K562 (cell line): ENCODE data around the gene MEGF11. TPM values are rescaled to one million over a fixed set of nuclear protein-coding genes. Genes with fewer than 3 reads are reported as not detected.
A peak's percentile ranks its signal among the peaks of the same experiment; 100 is the strongest.

Experiments
- ARID1B ChIP-seq: fragments of 450-650 bp; IDR thresholded peaks from 2 replicates; pipeline ENCODE4 v1.6.1; 2016; ENCODE audit warnings: antibody characterized with exemption, mild to moderate bottlenecking, inconsistent platforms
- CBX1 ChIP-seq: sonication (generic); IDR thresholded peaks from 2 replicates; pipeline ENCODE4 v1.6.1; 2016; ENCODE audit warnings: antibody characterized with exemption, low read depth, mild to moderate bottlenecking
- ELF4 ChIP-seq: fragments of 450-650 bp; formaldehyde crosslinking; IDR thresholded peaks from 2 replicates; pipeline ENCODE4 v1.4.0; 2022; ENCODE audit warnings: missing genetic modification characterization
- EP300 ChIP-seq: IDR thresholded peaks from 2 replicates; pipeline ENCODE4 v1.6.1; 2012; ENCODE audit warnings: low read length, improper control_type of control experiment
- ERF ChIP-seq: fragments of 450-650 bp; formaldehyde crosslinking; IDR thresholded peaks from 2 replicates; pipeline ENCODE4 v1.4.0; 2020; ENCODE audit warnings: mild to moderate bottlenecking, mixed read lengths
- FOXK2 ChIP-seq, 2 experiments: fragments of 450-650 bp; IDR thresholded peaks in 1 of 2; conservative IDR thresholded peaks in 1 of 2; 2 replicates each; pipeline ENCODE4 v1.6.1; 2016; ENCODE audit warnings: low read depth in 2 of 2, mild to moderate bottlenecking in 1 of 2
- HNRNPH1 ChIP-seq: fragments of 200-400 bp; formaldehyde crosslinking; optimal IDR thresholded peaks from 2 replicates; pipeline ENCODE3; 2017; ENCODE audit warnings: low read depth, mild to moderate bottlenecking, low read length, moderate library complexity
- NFATC3 ChIP-seq: fragments of 450-650 bp; IDR thresholded peaks from 2 replicates; pipeline ENCODE4 v1.6.1; 2017; ENCODE audit warnings: mild to moderate bottlenecking
- NR4A1 ChIP-seq, 2 experiments: fragments of 250-450 bp in 1 of 2; fragments of 450-650 bp in 1 of 2; sonication (Bioruptor Pico) in 1 of 2; IDR thresholded peaks; 2 replicates each; pipeline versions ENCODE4 v1.4.0 to v1.6.1; 2016 to 2020; ENCODE audit warnings: mild to moderate bottlenecking in 2 of 2, missing compliant biosample characterization in 1 of 2, missing genetic modification characterization in 1 of 2, moderate library complexity in 1 of 2
- PHF8 ChIP-seq: fragments of 200-600 bp; sonication (generic); IDR thresholded peaks from 2 replicates; pipeline ENCODE4 v1.6.1; 2012; ENCODE audit warnings: mixed run types, mild to moderate bottlenecking, inconsistent platforms, low read length, moderate library complexity, borderline replicate concordance
- POLR2H ChIP-seq: IDR thresholded peaks from 2 replicates; pipeline ENCODE4 v1.6.1; 2016; ENCODE audit warnings: missing genetic modification characterization, low read depth, mild to moderate bottlenecking, control low read depth, missing compliant biosample characterization, moderate library complexity
- RB1 ChIP-seq: fragments of 450-650 bp; IDR thresholded peaks from 2 replicates; pipeline ENCODE4 v1.6.1; 2017; ENCODE audit warnings: low read depth, mild to moderate bottlenecking
- SMARCC2 ChIP-seq: fragments of 450-650 bp; IDR thresholded peaks from 2 replicates; pipeline ENCODE4 v1.6.1; 2017; ENCODE audit warnings: antibody characterized with exemption, moderate library complexity, mild to moderate bottlenecking, low read depth
- USF2 ChIP-seq: sonication (generic); formaldehyde crosslinking; IDR thresholded peaks from 2 replicates; pipeline ENCODE4 v1.5.0; 2020; ENCODE audit warnings: missing genetic modification reagents
- YY1 ChIP-seq, 3 experiments: IDR thresholded peaks; 2 replicates each; pipeline ENCODE4 v1.6.1; 2011; ENCODE audit warnings: low read length in 2 of 3, mild to moderate bottlenecking in 2 of 3, moderate library complexity in 2 of 3, borderline replicate concordance in 1 of 3, control low read depth in 1 of 3, low read depth in 1 of 3; ENCODE audit not compliant: insufficient read depth in 3 of 3, insufficient replicate concordance in 2 of 3, control insufficient read depth in 1 of 3, insufficient read length in 1 of 3; ENCODE audit errors: extremely low read depth in 1 of 3
- ZFX ChIP-seq: sonication (generic); formaldehyde crosslinking; IDR thresholded peaks from 2 replicates; pipeline ENCODE4 v1.8.0; 2022; ENCODE audit warnings: mild to moderate bottlenecking, missing genetic modification reagents, moderate library complexity
- polyA plus RNA-seq, 8 experiments: library from polyadenylated mRNA; depleted of rRNA in 4 of 8; stranded (reverse) in 5 of 8; unstranded in 3 of 8; fragments of >200 nt; fragmentation: Nextera tagmentation in 2 of 8; fragmentation: Illumina TruSeq in 1 of 8; extraction: Ambion mirVana in 2 of 8; extraction: Trizol in 1 of 8; gene quantifications; 2 replicates each; pipeline versions ENCODE4 v1.2.1 to v1.2.3, GENCODE V29; 2011 to 2014; ENCODE audit warnings: inconsistent platforms in 1 of 8, missing spikeins in 1 of 8
- total RNA-seq, 7 experiments: library from RNA; depleted of rRNA in 6 of 7; stranded (reverse); fragments of >200 nt in 6 of 7; fragmentation: Illumina TruSeq in 2 of 7; extraction: Trizol in 2 of 7; gene quantifications; 2 replicates each; pipeline versions ENCODE4 v1.2.1 to v1.2.3, GENCODE V29; 2011 to 2021; ENCODE audit warnings: low replicate concordance in 1 of 7
- TF ChIP-seq, protein P1 (sequence below), 2 experiments: fragments of 200-800 bp in 1 of 2; sonication (Bioruptor generic) in 1 of 2; sonication (generic) in 1 of 2; formaldehyde crosslinking in 1 of 2; IDR thresholded peaks in 1 of 2; conservative IDR thresholded peaks in 1 of 2; 2 replicates each; pipeline versions ENCODE4 v1.5.0 to v1.6.1; 2016 to 2020; ENCODE audit warnings: missing compliant biosample characterization in 1 of 2, missing genetic modification characterization in 1 of 2, missing genetic modification reagents in 1 of 2
- TF ChIP-seq, protein P2 (sequence below): IDR thresholded peaks from 2 replicates; pipeline ENCODE4 v1.6.1; 2016; ENCODE audit warnings: missing genetic modification characterization, missing compliant biosample characterization
- TF ChIP-seq, protein P3 (sequence below), 3 experiments: fragments of 200-800 bp in 1 of 3; sonication (Bioruptor generic) in 1 of 3; sonication (generic) in 1 of 3; formaldehyde crosslinking in 1 of 3; IDR thresholded peaks; 2 replicates each; pipeline versions ENCODE4 v1.6.1 to v1.8.0; 2016 to 2022; ENCODE audit warnings: mild to moderate bottlenecking in 2 of 3, missing compliant biosample characterization in 2 of 3, missing genetic modification characterization in 2 of 3, missing genetic modification reagents in 1 of 3

The MEGF11 gene
- total and polyA plus RNA-seq, 9 of the 15 experiments (the other 6 are each of a cell fraction or from before 2014, with no cell fraction given): 0.06 to 0.23 (median 0.20) TPM; not detected in 6

DNA sequence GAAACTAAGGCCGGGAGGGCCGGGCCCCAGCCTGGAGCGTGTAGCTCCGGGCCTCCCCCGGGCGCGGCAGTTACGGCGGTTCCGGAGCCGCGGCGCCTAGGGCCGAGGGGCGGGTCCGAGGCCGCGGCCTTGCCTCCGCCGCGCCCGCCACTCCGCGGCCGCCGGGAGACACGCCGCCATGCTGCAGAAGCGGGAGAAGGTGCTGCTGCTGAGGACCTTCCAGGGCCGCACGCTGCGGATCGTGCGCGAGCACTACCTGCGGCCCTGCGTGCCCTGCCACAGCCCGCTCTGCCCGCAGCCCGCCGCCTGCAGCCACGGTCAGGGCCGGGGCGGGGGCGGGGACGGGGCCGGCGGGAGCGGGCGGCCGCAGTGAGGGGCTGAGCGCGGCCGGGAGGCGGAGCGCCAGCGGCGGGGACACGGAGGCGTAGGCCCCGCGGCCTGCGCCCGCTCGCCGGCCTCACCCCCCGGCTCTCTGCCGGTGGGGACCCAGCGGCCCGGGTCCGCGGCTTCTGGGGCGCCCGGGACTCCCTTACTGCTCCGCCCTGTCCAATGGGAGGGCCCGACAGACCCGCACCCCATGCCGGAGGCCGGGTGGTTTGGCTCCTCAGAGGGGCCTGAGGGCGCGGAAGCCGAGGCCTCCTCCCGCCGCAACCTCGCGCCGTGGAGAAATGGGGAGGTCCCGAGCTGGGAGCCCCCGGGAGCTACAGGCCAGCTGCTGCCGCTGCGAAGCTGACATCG is 40.0 kb upstream of the MEGF11 start, which contains the start of gene DIS3L (continued):
- TF ChIP-seq, protein P1, sequence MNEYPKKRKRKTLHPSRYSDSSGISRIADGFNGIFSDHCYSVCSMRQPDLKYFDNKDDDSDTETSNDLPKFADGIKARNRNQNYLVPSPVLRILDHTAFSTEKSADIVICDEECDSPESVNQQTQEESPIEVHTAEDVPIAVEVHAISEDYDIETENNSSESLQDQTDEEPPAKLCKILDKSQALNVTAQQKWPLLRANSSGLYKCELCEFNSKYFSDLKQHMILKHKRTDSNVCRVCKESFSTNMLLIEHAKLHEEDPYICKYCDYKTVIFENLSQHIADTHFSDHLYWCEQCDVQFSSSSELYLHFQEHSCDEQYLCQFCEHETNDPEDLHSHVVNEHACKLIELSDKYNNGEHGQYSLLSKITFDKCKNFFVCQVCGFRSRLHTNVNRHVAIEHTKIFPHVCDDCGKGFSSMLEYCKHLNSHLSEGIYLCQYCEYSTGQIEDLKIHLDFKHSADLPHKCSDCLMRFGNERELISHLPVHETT (CRISPR knock-in tag; conservative IDR thresholded peaks at IDR 0.05 in 1 of 2, IDR thresholded peaks at IDR 0.05 in 1 of 2): peak in 1 of 2 experiments; percentile 55; a peak in 2 of 4 replicates
- 0 out of 2 replicates have a peak, but pooled peaks have one; percentile 14 for TF ChIP-seq EP300
- TF ChIP-seq, protein P2, sequence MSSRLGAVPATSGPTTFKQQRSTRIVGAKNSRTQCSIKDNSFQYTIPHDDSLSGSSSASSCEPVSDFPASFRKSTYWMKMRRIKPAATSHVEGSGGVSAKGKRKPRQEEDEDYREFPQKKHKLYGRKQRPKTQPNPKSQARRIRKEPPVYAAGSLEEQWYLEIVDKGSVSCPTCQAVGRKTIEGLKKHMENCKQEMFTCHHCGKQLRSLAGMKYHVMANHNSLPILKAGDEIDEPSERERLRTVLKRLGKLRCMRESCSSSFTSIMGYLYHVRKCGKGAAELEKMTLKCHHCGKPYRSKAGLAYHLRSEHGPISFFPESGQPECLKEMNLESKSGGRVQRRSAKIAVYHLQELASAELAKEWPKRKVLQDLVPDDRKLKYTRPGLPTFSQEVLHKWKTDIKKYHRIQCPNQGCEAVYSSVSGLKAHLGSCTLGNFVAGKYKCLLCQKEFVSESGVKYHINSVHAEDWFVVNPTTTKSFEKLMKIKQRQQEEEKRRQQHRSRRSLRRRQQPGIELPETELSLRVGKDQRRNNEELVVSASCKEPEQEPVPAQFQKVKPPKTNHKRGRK (tag): no peak
- TF ChIP-seq YY1 (IDR thresholded peaks at IDR 0.05; ENCODE audit: borderline replicate concordance in 1 of 3, control insufficient read depth in 1 of 3, extremely low read depth in 1 of 3, insufficient read depth in 3 of 3, insufficient read length in 1 of 3, insufficient replicate concordance in 2 of 3, low read depth in 1 of 3, low read length in 2 of 3): peak; percentile 47 to 85 (median 78)
- peak; percentile 97 for TF ChIP-seq ZFX
- TF ChIP-seq ERF: 0 out of 2 replicates have a peak, but pooled peaks have one; percentile 10
- 0 out of 2 replicates have a peak, but pooled peaks have one; percentile 32 for TF ChIP-seq NR4A1 (CRISPR knock-in tag; IDR thresholded peaks at IDR 0.05)
- TF ChIP-seq NR4A1 (tag; IDR thresholded peaks at IDR 0.05): no peak
- no peak for TF ChIP-seq ELF4
- TF ChIP-seq ARID1B: no peak
- no peak for TF ChIP-seq NFATC3
- TF ChIP-seq, protein P3, sequence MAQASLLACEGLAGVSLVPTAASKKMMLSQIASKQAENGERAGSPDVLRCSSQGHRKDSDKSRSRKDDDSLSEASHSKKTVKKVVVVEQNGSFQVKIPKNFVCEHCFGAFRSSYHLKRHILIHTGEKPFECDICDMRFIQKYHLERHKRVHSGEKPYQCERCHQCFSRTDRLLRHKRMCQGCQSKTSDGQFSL (CRISPR knock-in tag; IDR thresholded peaks at IDR 0.05): no peak
- TF ChIP-seq, protein P3 (tag; IDR thresholded peaks at IDR 0.05): peak in 1 of 2 experiments; percentile 10; a peak in 1 of 4 replicates
- peak; percentile 90 for TF ChIP-seq PHF8
- no peak for TF ChIP-seq FOXK2 (conservative IDR thresholded peaks at IDR 0.05 in 1 of 2, IDR thresholded peaks at IDR 0.05 in 1 of 2; ENCODE audit: low read depth in 2 of 2)
- 0 out of 2 replicates have a peak, but pooled peaks have one; percentile 7 for TF ChIP-seq USF2 (CRISPR knock-in tag)
- TF ChIP-seq SMARCC2: 0 out of 2 replicates have a peak, but pooled peaks have one; percentile 32
- TF ChIP-seq POLR2H: peak; percentile 78
- TF ChIP-seq HNRNPH1: no peak
- peak; percentile 53; the same call in 1 of the 2 replicates for TF ChIP-seq CBX1
- TF ChIP-seq RB1: peak; percentile 77
